Ureter (tissue), 1 donor: ENCODE data around the gene KLC4. TPM values are rescaled to one million over a fixed set of nuclear protein-coding genes. Genes with fewer than 3 reads are reported as not detected.
"Not testable (repeated sequence)": the region's sequence is repeated elsewhere in the genome, so short reads cannot be mapped to it uniquely, and the experiment has no call there.

Experiments
- DNase-seq: peaks from one replicate; pipeline ENCODE4 v3.0.0-alpha.2; 2020; ENCODE audit warnings: low spot score
- total RNA-seq: library from RNA; stranded (reverse); gene quantifications from one replicate; pipeline ENCODE4 v1.2.4, GENCODE V29; 2023
- donor health status: DM: yes; HTN: yes; CAD: no.

KLC4 gene
- total RNA-seq, 1 donor from 2014 or later: 23.8 TPM

DNA sequence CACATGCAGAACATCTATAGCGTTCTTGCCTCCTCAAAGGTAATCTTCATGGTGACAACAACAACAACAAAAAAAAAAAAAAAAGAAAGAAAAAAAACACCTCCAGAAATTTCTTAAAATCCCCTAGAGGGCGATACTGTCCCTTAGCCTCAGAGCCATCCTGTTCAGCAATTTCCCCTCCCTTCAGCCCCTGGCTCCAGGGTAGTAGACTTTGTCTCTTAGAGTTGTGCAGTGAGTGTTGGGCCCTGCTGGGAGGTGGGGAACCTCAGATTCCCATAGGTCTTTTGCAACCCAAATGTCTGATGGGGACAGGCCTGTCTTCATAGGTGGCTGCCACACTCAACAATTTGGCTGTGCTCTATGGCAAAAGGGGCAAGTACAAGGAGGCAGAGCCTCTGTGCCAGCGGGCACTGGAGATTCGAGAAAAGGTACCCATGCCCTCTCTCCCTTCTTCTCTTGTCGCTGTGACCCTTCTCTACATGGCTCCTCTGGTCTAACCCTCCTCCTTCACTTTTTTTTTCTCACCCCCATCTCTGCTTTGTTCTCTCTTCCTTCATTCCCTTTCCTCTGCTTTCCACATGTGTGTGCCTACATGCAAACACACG is 10.7 kb downstream of the KLC4 start:
- no peak for DNase-seq

DNA sequence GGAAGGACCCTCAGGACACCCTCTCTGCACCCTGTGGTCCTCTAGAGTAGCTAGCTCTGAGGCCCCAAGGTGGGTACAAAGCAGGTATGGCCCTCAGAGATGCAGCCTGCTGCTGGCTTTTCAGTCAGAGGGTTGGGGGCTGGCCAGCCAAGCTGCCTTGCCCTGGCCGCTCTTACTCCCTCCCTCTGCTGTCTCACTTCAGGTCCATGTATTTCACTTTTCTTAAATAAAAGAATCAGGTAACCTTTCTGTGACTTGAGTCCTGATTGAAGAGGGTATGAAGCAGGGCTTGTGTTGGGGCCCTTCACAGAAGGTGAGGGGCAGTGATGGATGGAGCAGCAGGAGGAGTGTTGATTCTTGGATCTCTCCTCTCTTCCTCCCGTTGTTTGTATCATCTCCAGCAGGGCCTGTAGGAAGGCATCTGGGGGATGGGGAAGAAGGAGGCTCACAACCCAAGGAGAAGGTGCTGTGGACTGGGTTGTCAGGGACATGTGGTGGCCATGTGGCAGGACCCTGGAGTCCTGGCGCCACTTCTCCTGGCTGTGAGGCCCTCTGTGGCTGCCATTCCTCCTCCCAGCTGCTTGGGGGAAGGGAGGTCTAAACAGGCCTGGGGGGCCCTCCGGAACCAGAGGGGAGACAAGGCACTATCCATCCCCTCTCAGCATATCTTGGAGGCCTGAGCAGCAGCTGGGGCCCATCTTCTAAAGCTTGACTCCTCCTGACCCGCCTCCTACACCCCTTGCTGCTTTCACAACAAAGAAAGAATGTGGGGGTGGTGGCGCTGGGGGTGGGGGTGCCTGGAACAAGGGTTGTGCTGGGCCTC is 15.6 kb downstream of the KLC4 start:
- DNase-seq: no peak

DNA sequence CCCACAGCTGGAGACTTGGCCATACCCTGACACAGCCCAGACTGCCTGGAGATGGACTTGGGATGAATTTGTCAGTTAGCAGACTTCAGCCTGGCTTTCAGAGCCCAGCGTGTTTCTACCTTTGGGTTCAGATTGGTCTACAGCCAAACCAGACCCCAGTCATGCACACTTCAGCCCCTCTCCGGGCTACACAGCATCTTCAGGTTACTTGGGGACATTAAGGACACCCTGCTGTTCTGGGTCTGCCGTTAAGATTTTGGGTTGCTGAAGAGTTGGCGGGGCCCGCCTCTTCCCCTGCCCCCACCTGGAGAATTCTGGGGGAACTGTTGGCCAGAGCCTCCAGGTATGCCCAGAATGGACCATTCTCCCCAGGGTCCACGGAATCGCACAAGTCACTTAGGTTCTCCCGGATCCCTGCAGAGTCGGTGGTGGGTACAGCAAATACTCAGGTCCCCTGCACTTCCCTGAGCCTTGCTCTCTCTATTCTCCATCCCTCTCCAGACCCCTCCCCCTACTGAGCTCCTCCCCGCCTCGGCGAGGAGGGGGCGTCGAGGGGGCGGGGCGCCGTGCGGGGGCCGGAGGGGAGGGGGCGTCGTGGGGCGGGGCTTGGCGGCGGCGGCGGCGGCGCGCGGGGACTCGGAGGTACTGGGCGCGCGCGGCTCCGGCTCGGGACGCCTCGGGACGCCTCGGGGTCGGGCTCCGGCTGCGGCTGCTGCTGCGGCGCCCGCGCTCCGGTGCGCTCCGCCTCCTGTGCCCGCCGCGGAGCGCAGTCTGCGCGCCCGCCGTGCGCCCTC is 16.4 kb downstream of the KLC4 start, which contains the start of gene PTK7:
TSS of gene PTK7 (plus strand) at position 645 of the 794 bp plus-strand sequence. CDS start 175 bp downstream, outside the sequence.
- DNase-seq: peak; percentile 62

DNA sequence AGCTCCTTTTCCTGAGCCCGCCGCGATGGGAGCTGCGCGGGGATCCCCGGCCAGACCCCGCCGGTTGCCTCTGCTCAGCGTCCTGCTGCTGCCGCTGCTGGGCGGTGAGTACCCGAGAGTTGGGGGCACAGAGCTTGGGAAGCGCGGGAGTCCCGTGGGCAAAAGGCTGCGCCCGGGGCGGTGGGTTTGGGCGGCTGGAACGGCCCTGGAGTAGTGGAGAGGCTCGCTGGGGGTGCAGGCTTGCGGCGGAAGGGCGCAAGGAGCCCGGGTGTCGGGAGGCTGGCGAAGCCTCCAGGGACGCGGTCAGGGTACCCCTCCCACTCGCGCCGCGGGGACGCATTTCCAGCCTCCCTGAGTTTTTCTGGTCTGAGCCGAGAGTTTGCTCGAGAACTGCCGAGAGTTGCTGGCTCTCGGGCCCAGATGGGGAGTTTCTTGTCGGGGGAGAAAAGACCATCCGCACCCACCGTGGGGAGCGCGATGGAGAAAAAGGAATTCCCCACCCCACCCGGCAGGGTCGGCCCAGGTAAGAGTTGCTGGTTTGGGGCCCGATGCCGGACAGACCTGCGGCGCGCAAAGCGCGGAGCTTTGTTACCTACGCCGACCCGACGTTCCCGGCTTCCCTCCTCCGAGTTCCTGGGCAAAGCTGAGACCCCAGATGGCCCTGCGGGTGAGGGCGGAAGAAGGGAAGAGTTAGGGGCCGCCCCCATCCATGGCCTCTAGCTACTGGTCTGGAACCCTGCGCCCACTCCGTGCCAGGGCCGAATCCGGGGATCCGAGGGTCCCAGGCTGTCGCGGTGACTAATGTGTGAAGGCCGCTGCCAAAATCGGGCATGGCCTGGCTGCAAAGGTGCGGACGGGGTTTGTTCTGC is 17.3 kb downstream of the KLC4 start:
- DNase-seq: no peak

DNA sequence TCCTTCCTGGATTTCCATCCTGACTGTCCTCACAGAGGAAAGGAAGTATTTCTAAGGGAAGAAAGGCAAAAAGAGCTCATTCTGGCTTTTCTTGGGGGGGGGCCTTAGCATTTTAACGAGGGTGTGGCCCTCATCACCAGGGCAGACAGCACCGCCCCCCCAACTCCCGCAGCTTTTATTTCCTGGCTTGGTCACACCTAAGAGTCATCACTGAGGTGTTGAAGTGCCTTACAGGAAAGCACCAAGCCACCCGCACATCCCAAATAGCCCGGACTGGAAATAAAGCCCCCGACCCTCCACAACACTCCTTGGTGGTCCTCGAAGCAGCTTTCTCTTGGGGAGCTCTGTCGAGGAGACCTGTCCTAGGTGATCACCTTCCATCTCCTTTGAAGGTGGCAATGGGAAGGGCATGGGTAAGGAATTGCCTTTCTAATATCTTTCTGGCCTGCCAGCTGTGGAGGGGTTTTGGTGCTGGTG is 17.9 kb downstream of the KLC4 start:
- DNase-seq: no peak

DNA sequence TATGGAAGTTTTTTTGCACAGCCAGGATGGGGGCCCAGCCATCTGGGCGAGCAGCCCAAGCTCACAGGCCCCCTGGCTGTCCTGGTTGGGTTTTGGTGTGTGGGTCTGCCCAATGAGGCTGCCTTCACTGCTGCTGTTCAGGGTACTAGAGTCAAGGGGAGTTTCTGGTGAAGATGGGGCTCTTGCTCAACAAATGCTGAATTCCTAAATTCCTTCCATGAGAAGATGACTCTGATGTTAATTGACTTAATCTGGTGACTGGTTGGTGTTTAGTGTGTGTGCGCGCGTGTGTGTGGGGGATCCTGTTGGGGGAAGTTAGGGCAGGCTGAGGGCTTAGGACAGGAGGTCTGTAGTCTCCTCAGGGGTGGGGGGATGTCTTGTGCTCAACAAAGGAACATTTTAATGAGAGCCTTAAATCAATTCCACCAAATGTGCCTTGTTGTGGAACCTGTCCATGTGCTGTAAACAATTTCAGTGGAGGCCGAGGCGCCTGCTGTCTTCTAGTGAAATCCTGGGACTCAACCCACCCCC is 18.6 kb downstream of the KLC4 start:
- DNase-seq: no peak

DNA sequence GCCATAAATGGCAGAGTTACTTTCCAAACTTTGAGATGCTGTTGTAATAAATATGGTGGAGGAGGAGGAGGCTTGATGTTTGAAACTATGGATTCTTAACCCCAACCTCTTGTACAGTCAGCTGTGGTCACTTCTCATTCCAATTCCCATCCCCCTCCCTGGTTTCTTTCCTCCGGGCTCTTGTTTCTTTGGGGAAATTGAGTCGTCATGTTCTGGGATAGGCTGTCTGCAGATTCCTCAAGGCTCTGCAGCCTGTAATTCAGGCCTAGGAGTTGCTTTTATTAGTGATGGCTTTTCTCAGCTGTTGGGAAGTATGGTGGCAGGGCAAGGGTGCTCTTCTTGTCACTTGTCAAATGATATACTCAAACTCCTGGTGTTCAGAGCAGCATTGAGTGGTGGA is 19.3 kb downstream of the KLC4 start:
- no peak for DNase-seq

DNA sequence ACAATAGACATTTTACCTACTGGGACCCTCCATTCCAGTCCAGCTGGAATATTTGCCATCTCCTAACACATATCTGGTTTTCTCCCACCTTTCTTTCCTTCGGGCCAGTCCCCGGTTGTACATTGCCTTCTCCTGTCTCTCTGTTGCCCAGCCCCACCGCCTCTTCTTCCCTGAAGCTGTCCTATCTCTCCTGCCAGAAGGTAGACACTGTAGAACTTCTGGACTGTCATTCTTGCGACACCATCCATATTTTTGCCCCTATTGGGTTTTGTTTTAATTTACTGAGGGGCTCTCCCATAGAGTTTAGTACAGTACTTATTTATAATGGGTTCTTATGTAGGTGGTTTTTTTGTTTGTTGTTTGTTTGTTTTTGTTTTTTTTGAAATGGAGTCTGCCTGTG is 21.6 kb downstream of the KLC4 start:
- no peak for DNase-seq

DNA sequence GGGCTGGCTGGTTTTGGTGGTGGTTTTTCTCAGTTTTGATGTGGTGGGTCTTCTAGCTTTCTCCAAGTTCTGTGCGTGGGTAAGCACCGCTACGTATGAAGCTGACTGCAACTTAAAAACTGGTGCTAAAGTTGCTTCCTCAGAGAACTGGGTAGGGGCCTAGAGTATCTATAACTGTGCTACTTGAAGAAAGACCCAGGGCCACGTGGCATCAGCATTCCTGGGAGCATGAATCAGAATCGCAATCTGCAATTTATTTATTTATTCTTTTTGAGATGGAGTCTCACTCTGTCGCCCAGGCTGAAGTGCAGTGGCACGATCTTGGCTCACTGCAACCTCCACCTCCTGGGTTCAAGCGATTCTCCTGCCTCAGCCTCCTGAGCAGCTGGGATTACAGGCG is 22.5 kb downstream of the KLC4 start:
- not testable (repeated sequence) for DNase-seq

DNA sequence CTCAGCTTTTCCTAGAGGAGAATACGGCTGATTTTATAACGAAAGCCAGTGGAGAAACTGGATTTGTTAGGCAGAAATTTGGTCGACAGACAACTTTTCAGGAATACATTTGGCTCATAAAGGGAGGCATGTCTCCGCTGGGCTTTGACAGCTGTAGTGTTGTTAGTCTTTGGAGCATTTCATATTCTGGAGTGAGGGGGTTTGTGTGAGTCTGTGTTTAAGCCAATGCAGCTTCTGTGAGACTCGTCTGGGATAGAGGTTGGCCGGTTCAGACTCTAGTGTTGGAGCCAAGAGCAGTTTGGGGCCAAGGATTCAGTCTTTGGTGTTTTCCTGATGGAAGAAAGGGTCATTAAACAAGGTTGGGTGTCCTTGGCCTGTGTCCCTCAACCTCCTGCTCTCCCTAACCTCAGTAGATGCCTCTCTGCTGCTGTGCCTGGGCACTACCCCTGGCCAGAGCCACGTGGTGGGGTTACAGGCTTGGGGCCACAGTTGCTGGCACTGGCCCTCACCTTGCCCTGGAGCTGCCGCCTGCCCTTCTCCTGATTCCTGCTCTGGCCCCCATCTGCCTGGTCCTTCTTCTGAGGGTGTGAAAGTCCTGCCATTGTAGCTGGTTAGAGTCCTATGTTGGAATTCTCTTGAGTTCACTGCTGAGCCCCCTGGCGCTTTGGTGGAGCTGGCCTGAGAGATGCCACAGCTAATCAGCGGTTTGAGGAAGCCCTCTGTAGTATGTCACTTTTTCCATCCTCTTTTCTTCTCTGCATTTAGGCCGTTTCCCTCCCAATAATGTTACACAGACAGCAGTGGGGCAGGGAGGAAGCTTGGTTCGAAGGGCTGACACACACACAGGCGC is 23.6 kb downstream of the KLC4 start:
- no peak for DNase-seq

DNA sequence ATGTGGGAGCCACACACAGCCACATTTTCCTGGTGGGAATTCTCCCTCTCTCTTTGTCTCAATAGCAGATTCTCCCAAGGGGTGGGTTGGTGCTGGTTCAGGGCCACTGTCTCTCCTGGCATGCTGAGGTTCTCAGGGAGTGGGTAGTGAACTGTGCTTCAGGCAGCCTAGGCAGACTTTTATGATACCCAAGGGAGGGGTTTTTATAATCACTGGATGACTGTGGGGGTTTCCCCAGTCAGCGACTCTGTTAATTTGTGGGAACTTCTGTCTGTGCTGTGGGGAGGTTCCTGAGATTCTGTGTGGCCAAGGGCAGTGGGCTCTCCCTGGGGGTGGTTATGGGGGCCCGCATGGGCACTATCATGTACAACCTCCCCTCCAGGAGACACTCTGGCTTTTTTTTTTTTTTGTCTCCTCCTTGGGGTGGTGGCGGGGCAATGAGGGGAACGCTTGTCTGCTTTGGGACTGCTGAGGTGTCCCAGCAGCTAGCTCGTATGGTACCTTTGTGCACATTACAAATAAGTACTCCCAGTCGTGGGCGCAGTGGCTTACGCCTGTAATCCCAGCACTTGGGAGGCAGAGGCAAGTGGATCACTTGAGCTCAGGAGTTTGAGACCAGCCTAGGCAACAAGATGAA is 26.7 kb downstream of the KLC4 start:
- no peak for DNase-seq

DNA sequence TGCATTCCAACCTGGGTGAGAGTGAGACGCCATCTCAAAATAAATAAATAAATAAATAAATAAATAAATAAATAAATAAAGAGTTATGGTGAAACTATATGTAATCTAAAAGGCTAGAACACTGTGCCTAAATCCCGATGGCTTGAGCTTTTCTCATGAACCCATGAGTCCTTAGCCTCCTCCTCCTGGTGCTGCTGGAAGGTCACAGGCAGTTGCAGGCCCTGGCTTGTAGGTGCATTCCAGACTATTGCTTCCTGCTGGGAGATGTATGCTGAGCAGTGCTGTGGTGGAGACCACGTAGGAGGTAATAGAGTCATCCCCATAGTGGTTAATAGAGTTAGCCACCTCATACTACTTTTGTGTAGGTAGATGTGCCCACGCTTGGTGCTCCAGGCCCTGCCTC is 29.2 kb downstream of the KLC4 start:
- DNase-seq: peak; percentile 63

DNA sequence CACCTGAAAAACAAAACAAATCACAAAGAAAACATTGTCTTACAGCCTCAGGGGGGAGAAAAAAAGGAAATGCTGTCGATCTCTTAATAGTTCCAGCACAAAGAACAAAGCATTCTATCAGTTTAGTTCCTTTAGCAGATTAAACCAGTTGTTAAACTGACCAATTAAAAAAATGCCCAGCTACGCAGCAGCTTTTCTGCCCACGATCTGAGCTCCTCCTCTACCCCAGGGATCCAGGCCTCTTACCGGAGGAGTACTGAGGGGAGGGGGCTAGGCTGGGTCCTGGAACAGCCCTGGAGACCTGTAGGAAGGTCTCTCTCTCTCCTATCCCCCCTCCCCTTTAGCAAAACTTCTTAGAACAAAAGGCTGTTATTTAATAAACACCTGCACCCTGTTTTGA is 30.0 kb downstream of the KLC4 start:
- no peak for DNase-seq

DNA sequence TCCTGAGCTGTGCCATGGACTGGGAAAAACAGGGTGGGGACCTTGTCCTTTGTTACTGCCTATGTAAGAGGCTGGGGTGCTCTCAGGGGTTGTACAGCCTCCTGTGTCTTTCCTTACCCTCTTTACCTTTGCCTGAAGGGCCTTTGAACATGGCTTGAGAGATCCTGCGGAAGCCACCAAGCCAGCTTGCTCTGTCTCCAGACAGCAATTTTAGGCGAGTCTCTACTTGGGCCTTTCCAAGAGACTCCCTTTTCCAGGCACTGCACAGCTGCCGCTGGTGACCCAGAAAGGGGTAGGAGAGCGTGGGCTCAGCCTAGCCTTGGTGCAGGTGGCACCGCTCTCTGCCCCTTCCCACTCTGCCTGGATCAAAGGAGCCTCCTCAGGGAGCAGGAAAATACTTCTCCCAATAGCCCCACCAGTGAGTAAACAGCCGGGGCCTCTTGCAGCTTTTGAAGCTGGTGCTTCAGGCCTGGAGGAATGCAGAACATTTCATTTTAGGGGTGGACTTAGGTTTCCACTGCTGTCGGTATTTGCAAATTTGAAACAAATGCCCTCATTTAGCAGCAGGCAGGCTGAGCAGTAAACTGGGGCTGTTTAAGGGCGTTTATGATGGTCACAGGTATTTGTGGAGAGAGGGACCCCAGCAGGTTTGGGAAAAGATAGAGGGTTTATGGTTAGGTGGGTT is 30.6 kb downstream of the KLC4 start:
- DNase-seq: no peak

DNA sequence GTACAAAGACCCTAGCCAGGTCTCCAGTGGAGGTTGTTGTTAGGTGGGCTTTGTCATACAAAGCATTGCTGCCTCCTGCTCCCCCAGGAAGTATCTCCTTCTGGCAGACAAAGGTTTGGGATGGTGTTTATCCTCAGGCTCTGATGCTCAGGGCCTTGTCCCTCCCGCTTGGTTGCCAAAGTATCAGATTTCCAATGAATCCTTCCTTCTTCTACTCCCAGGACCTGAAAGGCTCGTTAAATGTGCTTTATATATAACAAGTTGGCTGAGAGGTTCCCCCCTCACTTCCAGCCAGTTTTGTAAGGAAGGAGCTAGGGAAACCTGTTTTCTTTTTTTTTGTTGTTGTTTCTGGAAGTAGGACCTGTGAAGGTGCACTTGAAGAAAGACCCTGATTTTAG is 31.1 kb downstream of the KLC4 start:
- DNase-seq: no peak

DNA sequence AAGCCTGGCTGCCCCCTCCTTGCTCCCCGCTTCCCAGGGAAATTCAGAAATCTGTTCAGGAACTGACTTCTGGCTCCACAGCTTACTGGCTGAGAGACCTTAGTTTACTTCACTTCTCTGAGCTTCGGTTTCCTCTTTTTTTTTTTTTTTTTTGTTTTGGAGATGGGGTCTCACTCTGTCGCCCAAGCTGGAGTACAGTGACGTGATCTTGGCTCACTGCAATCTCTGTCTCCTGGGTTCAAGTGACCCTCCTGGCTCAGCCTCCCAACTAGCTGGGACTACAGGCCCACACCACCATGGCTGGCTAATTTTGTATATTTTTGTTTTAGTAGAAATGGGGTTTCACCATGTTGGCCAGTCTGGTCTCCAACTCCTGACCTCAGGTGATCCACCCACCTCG is 31.6 kb downstream of the KLC4 start:
- no peak for DNase-seq

DNA sequence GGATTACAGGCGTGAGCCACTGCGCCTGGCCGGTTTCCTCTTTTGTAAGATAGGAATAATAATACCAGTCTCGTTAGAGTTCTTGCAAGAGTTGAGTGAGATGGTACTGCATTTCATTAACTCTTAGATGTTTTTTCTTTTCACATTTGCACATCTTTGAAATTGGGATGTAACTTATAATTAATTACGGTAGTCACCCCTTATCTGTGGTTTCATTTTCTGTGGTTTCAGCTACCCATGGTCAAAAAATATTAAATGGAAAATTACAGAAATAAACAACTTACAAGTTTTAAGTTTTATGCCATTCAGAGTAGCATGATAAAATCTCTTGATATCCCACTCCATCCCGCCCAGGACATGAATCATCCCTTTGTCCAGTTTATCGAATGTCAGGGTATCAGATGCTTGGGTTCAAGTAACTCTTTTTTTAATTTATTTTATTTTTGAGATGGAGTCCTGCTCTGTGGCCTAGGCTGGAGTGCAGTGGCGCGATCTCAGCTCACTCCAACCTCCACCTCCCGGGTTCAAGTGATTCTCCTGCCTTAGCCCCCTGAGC is 32.1 kb downstream of the KLC4 start:
- no peak for DNase-seq

DNA sequence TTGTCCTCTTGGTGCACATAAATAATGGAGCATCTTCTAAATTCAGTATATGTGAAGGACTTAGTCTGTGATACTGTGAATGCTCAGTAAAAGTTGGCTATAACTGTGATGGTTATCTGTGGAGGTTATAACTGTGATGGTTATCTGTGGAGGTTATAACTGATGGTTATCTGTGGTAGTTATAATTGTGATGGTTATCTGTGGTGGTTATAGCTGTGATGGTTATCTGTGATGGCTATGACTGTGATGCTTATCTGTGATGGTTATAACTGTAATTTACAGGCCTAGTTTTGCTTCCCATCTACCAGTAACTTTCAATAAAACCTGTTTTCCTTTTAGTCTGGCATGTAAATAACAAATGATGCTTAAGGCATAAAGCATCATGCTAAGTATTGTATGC is 33.2 kb downstream of the KLC4 start:
- no peak for DNase-seq
